Keratinocyte (primary cell): ENCODE results near the gene HERC2. TPM values are rescaled to one million over a fixed set of nuclear protein-coding genes. Genes with fewer than 3 reads are reported as not detected.

Experiments used
- DNase-seq: peaks from one replicate; pipeline ENCODE4 v3.0.0-alpha.2; 2011; ENCODE audit warnings: low read depth, missing footprints, low spot score
- FAIRE-seq: peaks from 2 replicates; lab custom pipeline; 2011; peaks lifted over from hg19 to GRCh38; lab: Jason Lieb, UNC
- H2AFZ ChIP-seq: 2 replicates; pipeline ENCODE4 v1.6.0; 2012; ENCODE audit warnings: low read length, control low read depth, inconsistent platforms; ENCODE audit not compliant: control insufficient read depth
- H3K27ac ChIP-seq: 2 replicates; pipeline ENCODE4 v1.5.1; 2011; ENCODE audit warnings: low read length; ENCODE audit not compliant: control insufficient read depth, insufficient read depth
- H3K27me3 ChIP-seq: 3 replicates; pipeline ENCODE4 v1.6.0; 2011; ENCODE audit warnings: low read length; ENCODE audit not compliant: control insufficient read depth, insufficient read depth; ENCODE audit errors: extremely low read depth
- H3K36me3 ChIP-seq, 2 experiments: 2 replicates in 1 of 2; 3 replicates in 1 of 2; pipeline ENCODE4 v1.5.1; 2011; ENCODE audit warnings: low read length in 2 of 2, mild to moderate bottlenecking in 1 of 2; ENCODE audit not compliant: control insufficient read depth in 2 of 2, insufficient read depth in 2 of 2; ENCODE audit errors: extremely low read depth in 1 of 2
- H3K4me1 ChIP-seq: 3 replicates; pipeline ENCODE4 v1.5.1; 2011; ENCODE audit warnings: low read length; ENCODE audit not compliant: control insufficient read depth, insufficient read depth; ENCODE audit errors: extremely low read depth
- H3K4me2 ChIP-seq: 3 replicates; pipeline ENCODE4 v1.6.0; 2011; ENCODE audit warnings: low read depth, low read length; ENCODE audit not compliant: control insufficient read depth, insufficient read depth; ENCODE audit errors: extremely low read depth
- H3K4me3 ChIP-seq, 3 experiments: fragments of 200-600 bp in 1 of 3; sonication (generic) in 1 of 3; 2 replicates in 2 of 3; 3 replicates in 1 of 3; pipeline ENCODE4 v1.5.1; 2011 to 2016; ENCODE audit warnings: low read length in 3 of 3, mild to moderate bottlenecking in 3 of 3, control low read depth in 2 of 3, inconsistent platforms in 1 of 3, low read depth in 1 of 3, mixed read lengths in 1 of 3, mixed run types in 1 of 3, moderate library complexity in 1 of 3; ENCODE audit not compliant: control insufficient read depth in 2 of 3, insufficient read depth in 2 of 3; ENCODE audit errors: extremely low read depth in 1 of 3
- H3K79me2 ChIP-seq: 2 replicates; pipeline ENCODE4 v1.6.0; 2012; ENCODE audit warnings: low read length; ENCODE audit not compliant: control insufficient read depth, insufficient read depth
- H3K9ac ChIP-seq: 3 replicates; pipeline ENCODE4 v1.6.0; 2011; ENCODE audit warnings: low read length; ENCODE audit not compliant: control insufficient read depth, insufficient read depth; ENCODE audit errors: extremely low read depth
- H3K9me1 ChIP-seq: 3 replicates; pipeline ENCODE4 v1.6.0; 2011; ENCODE audit warnings: low read length; ENCODE audit not compliant: control insufficient read depth, insufficient read depth; ENCODE audit errors: extremely low read depth
- H3K9me3 ChIP-seq: 2 replicates; pipeline ENCODE4 v1.5.1; 2012; ENCODE audit warnings: low read depth, low read length; ENCODE audit not compliant: control insufficient read depth
- H4K20me1 ChIP-seq: 3 replicates; pipeline ENCODE4 v1.6.0; 2011; ENCODE audit warnings: low read length; ENCODE audit not compliant: control insufficient read depth, insufficient read depth; ENCODE audit errors: extremely low read depth
- CTCF ChIP-seq, 3 experiments: IDR thresholded peaks in 1 of 3; conservative IDR thresholded peaks in 1 of 3; optimal IDR thresholded peaks in 1 of 3; 2 replicates in 2 of 3; 3 replicates in 1 of 3; pipeline versions ENCODE3 to v1.5.1; 2011; ENCODE audit warnings: low read length in 3 of 3, mild to moderate bottlenecking in 3 of 3, moderate library complexity in 2 of 3, control low read depth in 1 of 3, inconsistent platforms in 1 of 3; ENCODE audit not compliant: insufficient read depth in 2 of 3; ENCODE audit errors: extremely low read depth in 1 of 3
- EZH2 ChIP-seq: IDR thresholded peaks from one replicate; pipeline ENCODE4 v1.6.1; 2012; ENCODE audit warnings: inconsistent platforms, mild to moderate bottlenecking, low read length, moderate library complexity
- dilution Hi-C: fragments of 300-500 bp; cut with MboI; formaldehyde crosslinking; loops from one replicate; pipeline ENCODE4 v1.7.0; 2020; ENCODE audit warnings: low sequenced_read_pairs; ENCODE audit not compliant: extremely low pct_ligation_motif_present
- polyA plus RNA-seq, 5 experiments: library from polyadenylated mRNA; depleted of rRNA in 3 of 5; stranded (reverse) in 3 of 5; stranded (forward) in 1 of 5; unstranded in 1 of 5; fragments of >200 nt; gene quantifications; 1 replicate in 1 of 5; 2 replicates in 3 of 5; 3 replicates in 1 of 5; pipeline versions ENCODE4 v1.2.1 to v1.2.3, GENCODE V29; 2011 to 2012; ENCODE audit warnings: missing spikeins in 2 of 5, low read depth in 1 of 5, low replicate concordance in 1 of 5

The HERC2 gene
- polyA plus RNA-seq, 1 donor (not counting 4 experiments of a cell fraction or from before 2014, with no cell fraction given) = 12.4 TPM

- TF ChIP-seq EZH2 (no peak), CTCF (optimal IDR thresholded peaks at IDR 0.05 in 1 of 3, IDR thresholded peaks at IDR 0.05 in 1 of 3, conservative IDR thresholded peaks at IDR 0.05 in 1 of 3; ENCODE audit: extremely low read depth in 1 of 3, insufficient read depth in 2 of 3, low read length in 3 of 3) (no peak)
- Histone ChIP-seq H3K4me3 (no peak overlapping the region), H3K36me3 (peaks cover 20 to 22% of the 10 kb centered on the region in 2 experiments), H3K9me3 (no peaks in the 10 kb centered on the region), H2AFZ (no peak overlapping the region), H3K27me3 (no peaks in the 10 kb centered on the region), H3K9ac (no peak overlapping the region), H3K27ac (no peak overlapping the region), H4K20me1 (peaks cover 3% of the 10 kb centered on the region), H3K4me2 (no peak overlapping the region), H3K9me1 (no peaks in the 10 kb centered on the region), H3K4me1 (peaks cover 7% of the 10 kb centered on the region), H3K79me2 (no peaks in the 10 kb centered on the region)
- FAIRE-seq (no peak), DNase-seq (no peak)
- dilution Hi-C loops = no loop called here
Observed at GRCh38 chr15:28124841-28125240, 197.1 kb downstream of the HERC2 start.

GRCh38 chr15:28123408-28124023 is 198.5 kb downstream of the HERC2 start:
- Histone ChIP-seq H3K9me3 (no peaks in the 10 kb centered on the region), H3K27ac (peak overlapping the region; percentile 53), H3K79me2 (no peaks in the 10 kb centered on the region), H3K36me3 (peaks cover 20 to 23% of the 10 kb centered on the region in 2 experiments), H3K4me3 (no peak overlapping the region), H4K20me1 (peaks cover 3% of the 10 kb centered on the region), H3K9me1 (no peaks in the 10 kb centered on the region), H3K4me2 (peak overlapping the region; percentile 20), H3K9ac (no peak overlapping the region), H3K27me3 (no peaks in the 10 kb centered on the region), H3K4me1 (peaks cover 7% of the 10 kb centered on the region), H2AFZ (no peak overlapping the region)
- TF ChIP-seq EZH2 = no peak
- TF ChIP-seq CTCF (optimal IDR thresholded peaks at IDR 0.05 in 1 of 3, IDR thresholded peaks at IDR 0.05 in 1 of 3, conservative IDR thresholded peaks at IDR 0.05 in 1 of 3; ENCODE audit: extremely low read depth in 1 of 3, insufficient read depth in 2 of 3, low read length in 3 of 3) = peak; percentile 64 to 76 (median 75)
- peak; percentile 74 for FAIRE-seq
- peak; percentile 59 for DNase-seq
- dilution Hi-C loops = no loop called here
